Measurements from ENCODE around the gene ANKRD34B. TPM values are rescaled to one million over a fixed set of nuclear protein-coding genes. Genes with fewer than 3 reads are reported as not detected.

The ANKRD34B gene
- total and polyA plus RNA-seq, 2 experiments from 2014 or later: not detected

GRCh38 chr5:80508844-80509243 is 61.2 kb downstream of the ANKRD34B start:
- Histone ChIP-seq H2AFZ (no peak overlapping the region), H4K20me1 (ENCODE audit: insufficient read depth) (no peaks in the 10 kb centered on the region), H3K27me3 (replicated peaks; ENCODE audit: insufficient read depth) (no peaks in the 10 kb centered on the region), H3K9me2 (ENCODE audit: insufficient read depth) (no peaks in the 10 kb centered on the region), H3K36me3 (ENCODE audit: low read depth) (no peaks in the 10 kb centered on the region; the same call in 1 of the 2 replicates), H3F3A (ENCODE audit: insufficient read depth) (no peaks in the 10 kb centered on the region), H3K27ac (no peak overlapping the region), H3K4me3 (no peak overlapping the region), H3K79me2 (ENCODE audit: insufficient read depth) (no peaks in the 10 kb centered on the region), H3K4me1 (ENCODE audit: insufficient read depth) (no peaks in the 10 kb centered on the region), H3K9ac (no peak overlapping the region), H3K4me2 (ENCODE audit: unreplicated experiment) (no peak overlapping the region), H3K9me3 (ENCODE audit: low read depth) (no peaks in the 10 kb centered on the region)
- in situ Hi-C loops (cut with MboI): no loop called here
- WGBS, 2 experiments (ENCODE audit: low coverage in 1 of 2, low lambda C conversion rate in 2 of 2, missing lambda C conversion rate in 2 of 2): 88 to 90% methylated on average over 6 of the region's 6 CpGs
- TF ChIP-seq EZH2phosphoT487 (IDR thresholded peaks at IDR 0.05; ENCODE audit: insufficient read depth, low read depth) (no peak), EZH2 (IDR thresholded peaks at IDR 0.05; ENCODE audit: insufficient read depth, poor library complexity, severe bottlenecking) (no peak)
- no peak for DNase-seq

DNA sequence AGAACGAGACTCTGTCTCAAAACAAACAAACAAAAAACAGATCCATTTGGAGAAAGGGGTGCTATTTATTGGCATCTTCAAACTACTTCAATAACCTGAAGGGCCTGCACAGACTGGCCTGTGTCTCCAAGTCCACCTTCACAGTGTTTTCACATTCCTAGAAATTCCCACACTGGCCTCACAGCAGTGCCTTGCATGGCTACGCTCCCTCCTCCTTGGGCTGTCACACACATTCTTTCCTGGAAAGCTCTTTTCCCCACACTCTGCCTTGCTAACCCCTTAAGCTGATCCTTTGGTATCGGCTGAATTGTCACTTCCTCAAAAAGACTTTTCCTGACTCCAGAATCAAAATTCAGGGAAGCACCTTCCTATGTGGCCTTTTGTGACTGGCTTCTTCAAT is 62.4 kb downstream of the ANKRD34B start:
- no peaks in the 10 kb centered on the region for H3K27me3 ChIP-seq (replicated peaks; ENCODE audit: insufficient read depth)
- H3K9ac ChIP-seq: no peak overlapping the region
- H3F3A ChIP-seq (ENCODE audit: insufficient read depth): no peaks in the 10 kb centered on the region
- DNase-seq: no peak
- H3K9me3 ChIP-seq (ENCODE audit: low read depth): no peaks in the 10 kb centered on the region
- H3K4me1 ChIP-seq (ENCODE audit: insufficient read depth): no peaks in the 10 kb centered on the region
- WGBS, 2 experiments (ENCODE audit: low coverage in 1 of 2, low lambda C conversion rate in 2 of 2, missing lambda C conversion rate in 2 of 2): 94 to 97% methylated on average over 3 of the region's 3 CpGs
- H4K20me1 ChIP-seq (ENCODE audit: insufficient read depth): no peaks in the 10 kb centered on the region
- H2AFZ ChIP-seq: no peak overlapping the region
- in situ Hi-C loops (cut with MboI): no loop called here
- no peak overlapping the region for H3K4me3 ChIP-seq
- no peak overlapping the region for H3K27ac ChIP-seq
- TF ChIP-seq EZH2 (IDR thresholded peaks at IDR 0.05; ENCODE audit: insufficient read depth, poor library complexity, severe bottlenecking): no peak
- no peak for TF ChIP-seq EZH2phosphoT487 (IDR thresholded peaks at IDR 0.05; ENCODE audit: insufficient read depth, low read depth)
- no peaks in the 10 kb centered on the region for H3K9me2 ChIP-seq (ENCODE audit: insufficient read depth)
- no peak overlapping the region for H3K4me2 ChIP-seq (ENCODE audit: unreplicated experiment)
- no peaks in the 10 kb centered on the region for H3K79me2 ChIP-seq (ENCODE audit: insufficient read depth)
- no peaks in the 10 kb centered on the region; the same call in 1 of the 2 replicates for H3K36me3 ChIP-seq (ENCODE audit: low read depth)

Small RNAs within 50 kb of the gene (small RNA-seq; reads per million reads assigned to genes)
- not detected for gene DBIP2 (ENCODE audit: low read depth, low replicate concordance)

Other genes starting within 250 kb of the ANKRD34B start
- 19.0 and 20.5 TPM in 2 replicates for gene ZFYVE16, start 162.2 kb downstream of the ANKRD34B start, total RNA-seq (2014; rRNA removed; shearing (Covaris generic))
- 14.9 and 15.8 TPM in 2 replicates for gene ZFYVE16, start 162.2 kb downstream of the ANKRD34B start, polyA plus RNA-seq (2016; fragmentation: Nextera tagmentation; extraction: Ambion mirVana)
- 3.4 and 7.8 TPM in 2 replicates for gene FAM151B, start 82.2 kb downstream of the ANKRD34B start, total RNA-seq (2014; rRNA removed; shearing (Covaris generic))
- gene FAM151B, start 82.2 kb downstream of the ANKRD34B start, polyA plus RNA-seq (2016; fragmentation: Nextera tagmentation; extraction: Ambion mirVana): 2.6 and 4.4 TPM in 2 replicates
- gene MSH3, start 84.4 kb upstream of the ANKRD34B start, total RNA-seq (2014; rRNA removed; shearing (Covaris generic)): 11.7 and 15.9 TPM in 2 replicates
- 13.5 and 14.0 TPM in 2 replicates for gene MSH3, start 84.4 kb upstream of the ANKRD34B start, polyA plus RNA-seq (2016; fragmentation: Nextera tagmentation; extraction: Ambion mirVana)
- gene DHFR, start 84.7 kb upstream of the ANKRD34B start, total RNA-seq (2014; rRNA removed; shearing (Covaris generic)): 19.0 and 23.8 TPM in 2 replicates
- 10.0 and 11.6 TPM in 2 replicates for gene DHFR, start 84.7 kb upstream of the ANKRD34B start, polyA plus RNA-seq (2016; fragmentation: Nextera tagmentation; extraction: Ambion mirVana)